Hematopoietic multipotent progenitor cell treated with erythropoietin and hydrocortisone succinate and interleukin-3 and kit ligand, for 17 days (in vitro differentiated cells): ENCODE measurements around the gene SIK1.
"Not testable (repeated sequence)": the region's sequence is repeated elsewhere in the genome, so short reads cannot be mapped to it uniquely, and the experiment has no call there.

Source experiments
- DNase-seq: peaks from one replicate; pipeline ENCODE4 v3.0.0-alpha.2; 2015; ENCODE audit warnings: low spot score

SIK1 gene

GRCh38 chr21:43396788-43397438 is 30.0 kb downstream of the SIK1 start:
- DNase-seq = not testable (repeated sequence)

- DNase-seq = not testable (repeated sequence)
Observed at GRCh38 chr21:43383351-43383750, 43.6 kb downstream of the SIK1 start.

GRCh38 chr21:43382902-43383301 is 44.0 kb downstream of the SIK1 start:
- not testable (repeated sequence) for DNase-seq

GRCh38 chr21:43380852-43381533 is 45.9 kb downstream of the SIK1 start:
- DNase-seq = not testable (repeated sequence)

- DNase-seq = not testable (repeated sequence)
Observed at GRCh38 chr21:43380337-43380736, 46.6 kb downstream of the SIK1 start.

GRCh38 chr21:43379626-43380122 is 47.3 kb downstream of the SIK1 start:
- DNase-seq = not testable (repeated sequence)

GRCh38 chr21:43376478-43376882 is 50.5 kb downstream of the SIK1 start:
- DNase-seq = no peak

- DNase-seq = no peak
Observed at GRCh38 chr21:43375837-43376477, 51.0 kb downstream of the SIK1 start.

GRCh38 chr21:43375006-43375836 is 51.7 kb downstream of the SIK1 start:
- DNase-seq = no peak

GRCh38 chr21:43374228-43374885 is 52.6 kb downstream of the SIK1 start:
- no peak for DNase-seq

- DNase-seq = no peak
Observed at GRCh38 chr21:43373362-43374227, 53.3 kb downstream of the SIK1 start.

- DNase-seq = no peak
Observed at GRCh38 chr21:43372663-43373361, 54.1 kb downstream of the SIK1 start.

GRCh38 chr21:43371786-43372185 is 55.1 kb downstream of the SIK1 start:
- DNase-seq = no peak

- no peak for DNase-seq
Observed at GRCh38 chr21:43370888-43371570, 55.9 kb downstream of the SIK1 start.

- no peak for DNase-seq
Observed at GRCh38 chr21:43370091-43370658, 56.8 kb downstream of the SIK1 start.

- no peak for DNase-seq
Observed at GRCh38 chr21:43369596-43370090, 57.3 kb downstream of the SIK1 start.

GRCh38 chr21:43369124-43369523 is 57.8 kb downstream of the SIK1 start:
- DNase-seq = no peak

- DNase-seq = no peak
Observed at GRCh38 chr21:43368685-43369084, 58.2 kb downstream of the SIK1 start.

GRCh38 chr21:43367859-43368258 is 59.1 kb downstream of the SIK1 start:
- DNase-seq = no peak
